Stimulated activated naive B cell treated with anti-CD40 and anti-IgM and Interleukin-4, amounts not matched to agents 10 μg/mL and 1 μg/mL and 100 μg/mL, for 72 hours (primary cell): ENCODE data around the gene KIF3B.
A peak's percentile ranks its signal among the peaks of the same experiment; 100 is the strongest.

Experiments
- ATAC-seq, 2 donors: fragments of 150-1000 bp; cut with Tn5 transposase; replicated peaks; 2 replicates each; pipeline ENCODE4 v1.10.0; 2021; ENCODE audit warnings: moderate library complexity in 1 of 2
- DNase-seq: peaks from one replicate; pipeline ENCODE4 v3.0.0; 2021
- H3K27ac Mint-ChIP-seq: one replicate; pipeline ENCODE4 v1.8.0; 2022; ENCODE audit warnings: mild to moderate bottlenecking, mixed read lengths
- H3K27me3 Mint-ChIP-seq, 2 donors: one replicate each; pipeline ENCODE4 v1.8.0; 2022; ENCODE audit warnings: mixed read lengths in 2 of 2
- H3K36me3 Mint-ChIP-seq, 2 donors: one replicate each; pipeline ENCODE4 v1.8.0; 2022; ENCODE audit warnings: mixed read lengths in 2 of 2, mild to moderate bottlenecking in 1 of 2
- H3K4me1 Mint-ChIP-seq, 2 donors: one replicate each; pipeline ENCODE4 v1.8.0; 2022; ENCODE audit warnings: mixed read lengths in 2 of 2, mild to moderate bottlenecking in 1 of 2
- H3K4me3 Mint-ChIP-seq, 2 donors: one replicate each; pipeline ENCODE4 v1.8.0; 2022; ENCODE audit warnings: mild to moderate bottlenecking in 2 of 2, mixed read lengths in 2 of 2, moderate library complexity in 1 of 2
- H3K9me3 Mint-ChIP-seq, 2 donors: one replicate each; pipeline ENCODE4 v1.8.0; 2022; ENCODE audit warnings: mixed read lengths in 2 of 2, mild to moderate bottlenecking in 1 of 2

KIF3B gene

DNA sequence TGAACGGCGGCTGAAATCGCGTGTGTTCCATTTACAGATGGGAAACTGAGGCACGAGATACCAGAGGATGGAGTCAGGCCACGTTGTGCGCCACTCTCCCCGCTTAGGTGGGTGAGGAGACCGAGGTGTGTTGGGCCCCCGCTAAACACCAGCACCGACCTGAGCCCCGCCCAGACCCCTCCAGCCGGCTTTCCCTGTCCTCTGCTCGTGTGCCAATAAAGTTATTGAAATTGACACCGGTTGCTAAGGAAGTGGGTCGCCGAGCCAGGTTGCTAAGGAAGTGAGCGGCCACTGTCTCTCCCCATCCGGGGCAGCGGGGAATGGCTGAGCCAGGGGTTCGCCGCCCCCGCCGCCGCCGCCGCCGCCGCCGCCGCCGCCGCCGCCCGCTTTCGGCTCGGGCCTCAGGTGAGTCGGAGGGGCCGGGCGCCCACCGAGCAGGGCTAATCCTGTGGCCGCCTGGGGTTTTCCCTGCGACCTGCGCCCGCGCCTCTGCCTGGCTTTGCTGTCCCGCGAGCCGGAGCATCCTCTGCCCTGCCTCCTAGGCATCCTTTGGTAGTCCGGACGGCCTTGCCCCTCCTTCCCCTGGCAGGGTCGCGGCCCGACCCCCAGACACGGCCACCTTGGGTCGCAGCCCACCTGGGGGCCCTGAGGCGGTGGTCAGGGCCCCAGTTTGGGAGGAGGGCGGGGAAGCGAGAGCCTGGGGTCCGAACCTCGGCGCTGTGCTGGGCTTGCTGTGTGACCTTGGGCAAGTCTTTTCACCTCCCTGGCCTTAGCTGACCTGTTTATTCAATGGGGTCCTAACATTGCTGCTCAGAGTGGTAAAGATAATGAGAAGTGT, at the start of gene KIF3B:
Gene KIF3B, plus strand, starts transcription at position 291 of the 838 bp plus-strand sequence. CDS start 32,127 bp downstream, outside the sequence.
- peak; percentile 80 to 87 for ATAC-seq
- Mint-ChIP-seq H3K4me1 (peaks cover 32 to 42% of the 10 kb centered on the region in 2 donors), H3K36me3 (peaks cover 8 to 16% of the 10 kb centered on the region in 2 donors), H3K27me3 (no peaks in the 10 kb centered on the region), H3K9me3 (no peaks in the 10 kb centered on the region), H3K27ac (peak within 1 kb of the TSS; percentile 95), H3K4me3 (peak within 1 kb of the TSS; percentile 90)
- peak; percentile 85 for DNase-seq

DNA sequence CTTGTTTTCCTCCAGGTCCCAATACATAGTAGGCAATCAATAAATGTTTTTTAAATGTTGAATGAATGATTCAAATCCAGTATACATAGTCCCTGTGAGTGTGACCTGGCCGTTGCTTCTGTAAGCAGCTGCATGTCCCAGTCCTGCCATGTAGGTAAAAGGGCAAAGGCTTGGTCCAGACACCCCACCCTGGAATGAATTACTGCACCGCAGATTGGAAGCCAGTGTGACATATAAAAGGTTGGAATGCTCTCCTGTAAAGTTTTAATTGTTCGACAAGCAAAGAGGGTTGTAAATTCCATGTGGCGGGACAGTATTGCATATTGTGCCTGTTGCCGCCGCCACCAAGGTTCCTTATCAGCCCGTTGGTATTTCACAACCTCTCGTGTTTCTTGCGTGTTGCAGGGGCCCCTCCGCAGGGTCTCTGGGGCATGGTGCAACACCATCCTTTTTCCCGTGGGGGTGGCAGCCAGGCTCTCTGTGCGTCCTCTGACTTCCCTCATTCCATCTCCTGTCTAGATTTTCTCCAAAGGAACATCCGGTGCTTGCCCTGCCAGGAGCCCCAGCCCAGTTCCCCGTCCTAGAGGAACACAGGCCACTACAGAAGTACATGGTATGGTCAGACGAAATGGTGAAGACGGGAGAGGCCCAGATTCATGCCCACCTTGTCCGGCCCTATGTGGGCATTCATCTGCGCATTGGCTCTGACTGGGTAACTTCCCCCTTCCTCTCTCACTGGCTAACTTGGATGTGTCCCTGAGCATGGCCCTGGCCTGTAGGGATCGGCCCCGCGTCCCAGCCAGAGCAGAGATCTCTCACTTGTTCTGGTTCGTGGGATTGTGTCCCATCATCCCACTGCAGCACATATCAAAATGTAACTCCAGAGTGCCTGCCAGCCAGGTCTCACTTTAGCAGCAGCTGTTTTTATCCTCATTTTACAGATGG, 49.4 kb upstream of the KIF3B start:
- DNase-seq (no peak), ATAC-seq (no peak)
- Mint-ChIP-seq H3K9me3 (no peaks in the 10 kb centered on the region), H3K4me1 (peaks cover 22 to 29% of the 10 kb centered on the region in 2 donors), H3K4me3 (no peak overlapping the region), H3K27ac (peak overlapping the region; percentile 33), H3K36me3 (peaks cover 52 to 77% of the 10 kb centered on the region in 2 donors), H3K27me3 (no peaks in the 10 kb centered on the region)

DNA sequence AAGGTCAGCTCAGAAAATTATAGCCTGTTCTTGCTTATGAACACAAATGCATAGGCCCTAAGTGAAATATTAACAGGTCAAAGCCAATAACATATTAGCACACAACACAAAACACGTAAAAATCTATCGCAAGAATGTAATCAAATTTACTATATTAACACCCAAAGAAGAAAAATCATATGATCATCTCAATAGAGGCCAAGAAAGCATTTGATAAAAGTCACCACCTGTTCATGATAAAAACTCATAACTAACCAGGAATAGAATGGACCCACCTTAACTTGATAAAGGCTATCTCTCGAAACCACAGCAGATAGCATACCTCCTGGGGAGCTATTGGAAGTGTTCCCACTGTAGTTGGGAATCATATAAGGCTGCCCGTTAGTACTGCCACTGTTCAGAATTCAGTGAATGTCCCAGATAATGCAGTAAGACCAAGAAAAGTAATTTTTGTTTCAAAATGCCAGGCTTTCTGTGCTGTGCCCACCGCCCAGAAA, 48.2 kb upstream of the KIF3B start:
- Mint-ChIP-seq H3K4me3 (no peak overlapping the region), H3K4me1 (peaks cover 28 to 36% of the 10 kb centered on the region in 2 donors), H3K36me3 (peaks cover 58 to 79% of the 10 kb centered on the region in 2 donors), H3K27me3 (no peaks in the 10 kb centered on the region), H3K9me3 (no peaks in the 10 kb centered on the region), H3K27ac (no peak overlapping the region)
- DNase-seq (no peak), ATAC-seq (no peak)

DNA sequence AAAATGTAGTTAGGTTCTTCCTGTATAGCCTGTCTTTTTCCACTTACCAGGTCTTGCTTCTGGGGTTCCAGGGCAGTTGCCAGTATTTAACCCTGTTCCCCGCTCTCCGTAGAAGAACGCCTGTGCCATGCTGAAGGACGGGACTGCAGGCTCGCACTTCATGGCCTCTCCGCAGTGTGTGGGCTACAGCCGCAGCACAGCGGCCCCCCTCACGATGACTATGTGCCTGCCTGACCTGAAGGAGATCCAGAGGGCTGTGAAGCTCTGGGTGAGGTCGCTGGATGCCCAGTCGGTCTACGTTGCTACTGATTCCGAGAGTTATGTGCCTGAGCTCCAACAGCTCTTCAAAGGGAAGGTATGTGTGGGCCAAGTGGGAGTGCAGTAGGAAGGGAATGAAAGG, 46.7 kb upstream of the KIF3B start:
- no peaks in the 10 kb centered on the region for H3K27me3 Mint-ChIP-seq
- peaks cover 28 to 32% of the 10 kb centered on the region in 2 donors for H3K4me1 Mint-ChIP-seq
- no peaks in the 10 kb centered on the region for H3K9me3 Mint-ChIP-seq
- ATAC-seq (no peak), DNase-seq (no peak)
- H3K4me3 Mint-ChIP-seq, result no peak overlapping the region
- peaks cover 60 to 86% of the 10 kb centered on the region in 2 donors for H3K36me3 Mint-ChIP-seq
- H3K27ac Mint-ChIP-seq, result peak overlapping the region; percentile 39

DNA sequence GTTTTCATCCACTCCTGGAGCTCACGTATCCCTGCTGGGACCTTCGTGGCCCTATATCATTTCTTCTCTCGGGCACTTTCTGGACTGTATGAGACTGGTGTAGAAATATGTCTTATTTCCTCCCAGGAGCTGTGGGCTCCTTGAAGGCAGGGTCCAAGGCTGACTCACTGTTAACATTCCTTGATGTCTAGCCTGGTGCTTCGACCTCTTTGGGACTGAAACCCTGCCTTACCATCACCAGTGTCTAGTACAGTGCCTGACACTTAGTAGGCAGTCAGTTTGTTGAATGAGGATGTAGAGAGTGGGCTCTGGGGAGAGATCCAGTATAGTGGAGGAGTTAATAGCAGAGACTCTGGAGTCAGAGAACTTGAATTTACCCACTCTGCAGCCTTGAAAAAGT, 46.2 kb upstream of the KIF3B start:
- H3K4me3 Mint-ChIP-seq, result no peak overlapping the region
- H3K9me3 Mint-ChIP-seq, result no peaks in the 10 kb centered on the region
- H3K36me3 Mint-ChIP-seq, result peaks cover 61 to 85% of the 10 kb centered on the region in 2 donors
- ATAC-seq (no peak), DNase-seq (no peak)
- peaks cover 28 to 32% of the 10 kb centered on the region in 2 donors for H3K4me1 Mint-ChIP-seq
- H3K27me3 Mint-ChIP-seq, result no peaks in the 10 kb centered on the region
- H3K27ac Mint-ChIP-seq, result peak overlapping the region; percentile 96

DNA sequence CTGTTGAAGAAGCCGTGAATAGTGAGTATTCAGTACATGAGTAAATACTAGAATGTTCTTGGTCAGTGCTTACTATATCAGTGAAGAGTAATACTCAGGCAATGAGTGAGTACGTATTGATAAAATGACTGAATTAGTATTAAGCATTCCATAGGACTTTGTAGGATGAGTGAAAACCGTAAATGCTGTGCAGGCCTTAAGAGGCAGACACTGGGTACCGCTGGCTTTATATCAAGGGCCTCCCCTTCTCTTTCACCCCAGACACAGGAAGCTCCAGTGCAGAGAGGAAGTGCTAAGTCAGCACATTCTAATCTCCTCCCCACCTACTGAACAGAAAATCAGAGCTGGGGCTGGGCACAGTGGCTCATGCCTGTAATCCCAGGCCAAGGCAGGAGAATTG, 45.6 kb upstream of the KIF3B start:
- Mint-ChIP-seq H3K4me3 (peak overlapping the region; percentile 20 to 69), H3K27me3 (no peaks in the 10 kb centered on the region), H3K36me3 (peaks cover 64 to 82% of the 10 kb centered on the region in 2 donors), H3K27ac (peak overlapping the region; percentile 96), H3K9me3 (no peaks in the 10 kb centered on the region), H3K4me1 (peaks cover 28 to 32% of the 10 kb centered on the region in 2 donors)
- DNase-seq (no peak), ATAC-seq (peak; percentile 67 to 74)

DNA sequence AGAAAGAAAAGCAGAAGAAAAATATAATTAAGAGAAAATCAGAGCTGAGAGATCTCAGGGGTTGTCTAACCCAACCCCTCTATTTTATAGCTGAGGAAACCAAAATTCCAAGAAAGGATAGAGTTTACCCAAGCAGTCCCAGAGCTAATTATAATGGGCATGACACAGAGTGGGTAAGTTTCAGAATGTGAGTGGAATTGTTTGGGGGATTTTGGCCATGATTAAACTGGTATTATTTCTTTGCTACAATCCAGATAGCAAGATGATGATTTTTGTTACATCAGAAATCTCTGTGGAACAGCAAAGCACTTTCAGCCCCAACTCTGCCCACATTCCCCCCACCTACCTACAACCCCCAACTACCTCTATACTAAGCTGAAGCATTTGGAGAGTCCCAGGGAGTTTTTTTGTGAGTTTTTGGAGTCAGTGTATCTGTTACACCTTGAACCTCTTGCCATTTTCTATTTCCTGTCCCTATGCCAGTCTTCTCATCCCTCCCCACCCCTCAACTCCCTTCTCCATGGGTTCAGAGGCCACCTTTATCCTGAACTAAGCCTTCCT, 45.0 kb upstream of the KIF3B start:
- DNase-seq (no peak), ATAC-seq (peak; percentile 80 to 86)
- Mint-ChIP-seq H3K4me3 (peak overlapping the region; percentile 46 to 62), H3K27ac (peak overlapping the region; percentile 96), H3K27me3 (no peaks in the 10 kb centered on the region), H3K4me1 (peaks cover 28 to 32% of the 10 kb centered on the region in 2 donors), H3K9me3 (no peaks in the 10 kb centered on the region), H3K36me3 (peaks cover 69 to 84% of the 10 kb centered on the region in 2 donors)

DNA sequence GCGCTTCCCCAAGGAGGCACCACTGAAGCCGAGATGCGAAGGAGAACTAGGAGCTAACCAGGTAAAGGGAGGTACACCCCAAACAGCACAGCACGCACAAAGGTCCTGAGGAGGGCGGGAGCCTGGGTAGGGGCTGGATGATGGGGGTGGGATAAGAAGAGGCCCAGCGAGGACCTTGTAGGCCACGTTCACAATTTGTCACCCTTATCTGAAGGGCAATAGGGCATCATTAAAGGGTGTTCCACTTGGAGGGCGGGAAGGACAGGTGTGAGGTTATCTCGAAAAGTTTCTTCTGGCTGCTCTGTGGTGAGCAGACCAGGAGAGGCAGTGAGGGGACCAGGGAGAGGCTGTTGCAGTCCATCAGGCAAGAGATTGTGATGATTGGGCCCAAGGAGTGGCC, 44.2 kb upstream of the KIF3B start:
- Mint-ChIP-seq H3K9me3 (no peaks in the 10 kb centered on the region), H3K27ac (peak overlapping the region; percentile 96), H3K4me1 (peaks cover 28 to 32% of the 10 kb centered on the region in 2 donors), H3K27me3 (no peaks in the 10 kb centered on the region), H3K36me3 (peaks cover 63 to 79% of the 10 kb centered on the region in 2 donors), H3K4me3 (peak overlapping the region in 1 of 2 donors; percentile 62)
- no peak for ATAC-seq
- no peak for DNase-seq

DNA sequence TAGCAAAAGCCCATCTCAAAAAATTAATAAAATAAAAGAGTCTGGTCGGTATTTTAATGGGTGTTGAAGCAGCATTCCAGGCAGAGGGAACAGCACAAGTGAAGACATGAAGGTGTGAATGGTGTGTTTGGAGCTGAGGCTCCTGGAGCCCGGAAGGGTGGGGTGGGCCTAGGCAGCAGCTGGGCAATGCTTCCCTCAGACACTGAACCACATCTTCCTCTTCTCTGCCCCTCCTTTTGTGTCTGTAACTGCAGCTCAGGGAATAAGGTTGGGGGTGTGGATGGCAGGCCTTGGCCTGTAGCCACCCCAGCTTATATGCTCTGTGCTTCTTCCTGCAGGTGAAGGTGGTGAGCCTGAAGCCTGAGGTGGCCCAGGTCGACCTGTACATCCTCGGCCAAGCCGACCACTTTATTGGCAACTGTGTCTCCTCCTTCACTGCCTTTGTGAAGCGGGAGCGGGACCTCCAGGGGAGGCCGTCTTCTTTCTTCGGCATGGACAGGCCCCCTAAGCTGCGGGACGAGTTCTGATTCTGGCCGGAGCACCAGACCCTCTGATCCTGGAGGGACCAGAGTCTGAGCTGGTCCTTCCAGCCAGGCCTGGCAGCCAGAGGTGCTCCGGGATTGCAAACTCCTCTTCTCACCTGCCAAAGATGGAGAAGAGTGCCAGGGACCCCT, 43.2 kb upstream of the KIF3B start:
- no peak for DNase-seq
- Mint-ChIP-seq H3K9me3 (no peaks in the 10 kb centered on the region), H3K4me1 (peaks cover 28 to 33% of the 10 kb centered on the region in 2 donors), H3K36me3 (peaks cover 56 to 71% of the 10 kb centered on the region in 2 donors), H3K4me3 (no peak overlapping the region), H3K27ac (no peak overlapping the region), H3K27me3 (no peaks in the 10 kb centered on the region)
- no peak for ATAC-seq

DNA sequence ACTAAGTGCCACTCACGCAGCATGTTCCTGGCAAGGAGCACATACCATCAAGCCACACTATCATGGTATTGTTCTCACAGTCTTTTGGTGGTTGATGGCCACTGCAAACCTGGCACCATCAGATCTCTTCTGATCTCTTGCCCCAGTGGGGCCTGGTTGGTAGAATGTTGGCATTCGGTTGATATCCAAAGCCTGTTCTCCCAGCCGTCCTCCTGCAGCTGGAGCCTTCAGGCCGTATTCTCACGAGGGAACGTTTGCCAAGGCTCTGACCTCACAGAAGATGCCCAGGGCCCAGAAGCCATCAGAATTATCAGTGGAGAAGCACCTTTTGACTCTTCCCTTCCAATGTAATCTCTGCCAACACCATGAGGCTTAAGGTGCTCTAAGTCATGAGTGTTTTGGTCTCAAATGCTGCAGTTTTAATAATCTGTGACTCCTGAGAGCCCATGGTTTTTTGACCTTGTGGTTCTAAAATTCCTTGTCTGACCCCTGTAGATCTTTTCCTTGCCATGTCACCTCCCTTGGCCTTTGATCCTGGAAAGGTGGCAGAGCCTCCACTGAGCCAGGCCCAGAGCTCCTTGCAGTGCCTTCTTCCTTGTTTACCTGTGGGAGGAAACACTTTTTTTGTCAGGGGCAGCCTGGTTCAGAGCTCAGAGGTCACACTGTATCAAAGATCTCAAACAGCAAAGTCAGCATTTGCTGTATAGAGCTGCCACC, 42.0 kb upstream of the KIF3B start:
- no peak for ATAC-seq
- DNase-seq, result no peak
- Mint-ChIP-seq H3K27me3 (no peaks in the 10 kb centered on the region), H3K4me1 (peaks cover 37 to 45% of the 10 kb centered on the region in 2 donors), H3K36me3 (peaks cover 52 to 61% of the 10 kb centered on the region in 2 donors), H3K4me3 (no peak overlapping the region), H3K9me3 (no peaks in the 10 kb centered on the region), H3K27ac (peak overlapping the region; percentile 76)

DNA sequence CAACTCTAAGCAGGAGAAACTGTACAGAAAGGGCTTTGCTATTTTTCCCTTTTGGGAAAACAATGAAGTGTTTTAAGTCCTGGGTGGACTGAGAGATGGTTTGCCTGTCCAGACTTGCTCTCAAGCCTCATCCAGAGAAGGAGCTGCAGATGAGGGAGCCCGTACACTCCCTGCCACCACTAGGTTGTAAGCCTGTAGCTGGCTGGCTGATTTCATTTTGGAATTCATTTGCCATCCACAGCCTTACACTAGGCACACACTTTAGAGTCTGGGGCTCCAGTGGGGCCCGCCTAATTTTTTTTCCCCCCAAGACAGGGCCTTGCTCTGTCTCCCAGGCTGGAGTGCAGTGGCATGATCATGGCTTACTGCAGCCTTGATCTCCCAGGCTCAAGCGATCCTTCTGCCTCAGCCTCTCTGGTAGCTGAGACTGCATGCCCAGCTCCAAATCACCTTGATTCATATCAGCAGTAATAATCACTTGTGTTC, 41.4 kb upstream of the KIF3B start:
- H3K9me3 Mint-ChIP-seq, result no peaks in the 10 kb centered on the region
- H3K27ac Mint-ChIP-seq, result peak overlapping the region; percentile 31
- no peaks in the 10 kb centered on the region for H3K27me3 Mint-ChIP-seq
- ATAC-seq (no peak), DNase-seq (no peak)
- peaks cover 46 to 55% of the 10 kb centered on the region in 2 donors for H3K36me3 Mint-ChIP-seq
- H3K4me1 Mint-ChIP-seq, result peaks cover 33 to 42% of the 10 kb centered on the region in 2 donors
- no peak overlapping the region for H3K4me3 Mint-ChIP-seq

DNA sequence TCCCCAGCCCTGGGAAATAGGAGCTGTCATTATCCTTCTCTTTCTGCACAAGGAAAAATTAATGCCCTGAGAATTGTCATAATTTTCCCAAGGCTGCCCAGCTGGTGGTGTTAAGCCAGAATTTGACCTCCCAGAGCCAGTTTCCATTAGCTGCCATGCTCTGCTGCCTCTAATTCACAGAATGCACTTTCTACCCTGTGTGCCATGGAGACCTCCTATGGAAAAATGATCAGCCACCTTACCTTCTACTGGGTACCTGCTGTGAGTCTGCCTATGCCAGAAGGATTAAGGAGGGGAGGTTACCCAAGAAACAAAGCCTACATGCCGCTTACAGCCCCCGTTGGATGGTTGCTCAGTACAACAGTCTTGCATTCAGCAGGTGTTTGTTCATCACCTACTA, 40.6 kb upstream of the KIF3B start:
- peaks cover 41 to 47% of the 10 kb centered on the region in 2 donors for H3K36me3 Mint-ChIP-seq
- H3K4me1 Mint-ChIP-seq, result peaks cover 25 to 34% of the 10 kb centered on the region in 2 donors
- H3K27ac Mint-ChIP-seq, result no peak overlapping the region
- no peaks in the 10 kb centered on the region for H3K9me3 Mint-ChIP-seq
- ATAC-seq (no peak), DNase-seq (no peak)
- H3K4me3 Mint-ChIP-seq, result no peak overlapping the region
- H3K27me3 Mint-ChIP-seq, result no peaks in the 10 kb centered on the region

DNA sequence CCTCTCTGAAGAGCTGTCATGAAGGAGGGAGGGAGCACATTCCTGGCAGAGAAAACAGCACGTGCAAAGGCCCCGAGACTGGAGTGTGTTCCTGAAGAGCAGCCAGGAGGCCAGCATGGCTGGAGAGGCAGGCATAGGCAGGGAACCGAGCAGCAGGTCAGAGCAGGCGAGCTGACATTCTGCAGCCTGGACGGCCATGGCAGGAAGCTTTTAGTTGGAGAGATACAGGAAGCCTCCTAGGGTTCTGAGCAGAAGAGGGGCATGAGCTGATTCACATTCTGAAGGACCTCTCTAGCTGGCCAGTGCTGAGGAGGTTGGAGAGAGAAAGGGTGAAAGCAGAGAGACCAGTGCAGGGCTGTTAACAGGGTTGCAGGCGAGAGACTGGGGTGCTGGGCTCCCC, 40.0 kb upstream of the KIF3B start:
- H3K4me1 Mint-ChIP-seq, result peaks cover 21 to 28% of the 10 kb centered on the region in 2 donors
- H3K27ac Mint-ChIP-seq, result no peak overlapping the region
- peaks cover 38 to 43% of the 10 kb centered on the region in 2 donors for H3K36me3 Mint-ChIP-seq

More for the DNA sequence above, 40.0 kb upstream of the KIF3B start:
- Mint-ChIP-seq H3K9me3 (no peaks in the 10 kb centered on the region), H3K4me3 (no peak overlapping the region), H3K27me3 (no peaks in the 10 kb centered on the region)
- DNase-seq, result no peak
- no peak for ATAC-seq
